Measurements from ENCODE around the gene NEUROG2. TPM values are rescaled to one million over a fixed set of nuclear protein-coding genes. Genes with fewer than 3 reads are reported as not detected.

NEUROG2 gene
- total and polyA plus RNA-seq, 2 donors (not counting 3 experiments of a cell fraction or from before 2014, with no cell fraction given), result not detected

DNA sequence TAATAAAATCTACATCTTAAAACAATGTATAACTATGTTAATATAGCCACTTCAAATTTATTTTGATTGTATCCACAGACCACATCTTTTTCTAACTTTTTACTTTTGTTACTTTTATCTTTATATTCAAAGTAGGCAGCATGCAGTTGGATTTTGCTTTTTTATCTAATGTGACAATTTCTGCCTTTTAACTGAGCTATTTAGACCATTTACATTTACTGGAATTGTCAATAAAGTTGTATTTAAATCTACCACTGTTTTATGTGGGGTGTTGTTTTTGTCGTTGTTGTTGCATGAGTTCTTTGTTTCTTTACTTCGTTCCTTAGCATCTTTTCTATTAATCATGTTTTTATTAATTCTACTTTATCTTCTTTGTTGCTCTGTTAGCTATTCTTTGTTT lies 42.0 kb downstream of the NEUROG2 start:
- no peak overlapping the region for H3K9ac ChIP-seq (replicated peaks; ENCODE audit: extremely low read depth, insufficient read depth, low read length)
- intact Hi-C loops (cut with micrococcal nuclease) (no loop called here), dilution Hi-C loops (cut with MboI; ENCODE audit: extremely low pct_ligation_motif_present, low sequenced_read_pairs) (no loop called here)
- no peak overlapping the region for H3K27ac ChIP-seq (ENCODE audit: insufficient read depth, low read depth, low read length)
- no peaks in the 10 kb centered on the region for H3K36me3 ChIP-seq (ENCODE audit: control insufficient read depth in 2 of 2, extremely low read depth in 1 of 2, insufficient read depth in 2 of 2, low read length in 2 of 2)
- ChIA-PET POLR2A (no interaction called here), CTCF (no interaction called here)
- no peaks in the 10 kb centered on the region for H3K9me1 ChIP-seq (replicated peaks; ENCODE audit: control insufficient read depth, extremely low read depth, insufficient read depth, low read length)
- no peak for FAIRE-seq
- no peak for DNase-seq (ENCODE audit: low read depth, low spot score)
- H4K20me1 ChIP-seq (replicated peaks; ENCODE audit: control insufficient read depth, extremely low read depth, insufficient read depth, low read length), result no peaks in the 10 kb centered on the region
- H3K79me2 ChIP-seq (ENCODE audit: control insufficient read depth, insufficient read depth, low read length), result no peaks in the 10 kb centered on the region
- no peak overlapping the region for H3K4me3 ChIP-seq (replicated peaks in 1 of 3; ENCODE audit: insufficient read depth in 1 of 3, low read depth in 1 of 3, low read length in 3 of 3)
- H3K4me1 ChIP-seq (ENCODE audit: control insufficient read depth, extremely low read depth, insufficient read depth, low read length), result no peaks in the 10 kb centered on the region
- no peak overlapping the region for H3K4me2 ChIP-seq (ENCODE audit: insufficient read depth, low read length)
- no peaks in the 10 kb centered on the region for H3K9me3 ChIP-seq (replicated peaks; ENCODE audit: control insufficient read depth, insufficient read depth, low read length)
- H2AFZ ChIP-seq (ENCODE audit: low read depth, low read length), result no peak overlapping the region
- H3K27me3 ChIP-seq (ENCODE audit: control insufficient read depth in 2 of 2, insufficient read depth in 2 of 2, low read length in 2 of 2), result no peaks in the 10 kb centered on the region
- TF ChIP-seq EZH2 (IDR thresholded peaks at IDR 0.05; ENCODE audit: borderline replicate concordance, low read depth, low read length, severe bottlenecking) (no peak), JUN (IDR thresholded peaks at IDR 0.05; ENCODE audit: borderline replicate concordance, insufficient read depth, insufficient read length, low read depth) (no peak), POLR2A (IDR thresholded peaks at IDR 0.05; ENCODE audit: low read depth, low read length) (no peak), MYC (IDR thresholded peaks at IDR 0.05; ENCODE audit: low read depth, low read length) (no peak), POLR2AphosphoS5 (IDR thresholded peaks at IDR 0.05; ENCODE audit: insufficient read depth, low read depth, low read length) (no peak), FOS (IDR thresholded peaks at IDR 0.05; ENCODE audit: borderline replicate concordance, insufficient read depth, low read length) (no peak)
- TF ChIP-seq, protein P1, sequence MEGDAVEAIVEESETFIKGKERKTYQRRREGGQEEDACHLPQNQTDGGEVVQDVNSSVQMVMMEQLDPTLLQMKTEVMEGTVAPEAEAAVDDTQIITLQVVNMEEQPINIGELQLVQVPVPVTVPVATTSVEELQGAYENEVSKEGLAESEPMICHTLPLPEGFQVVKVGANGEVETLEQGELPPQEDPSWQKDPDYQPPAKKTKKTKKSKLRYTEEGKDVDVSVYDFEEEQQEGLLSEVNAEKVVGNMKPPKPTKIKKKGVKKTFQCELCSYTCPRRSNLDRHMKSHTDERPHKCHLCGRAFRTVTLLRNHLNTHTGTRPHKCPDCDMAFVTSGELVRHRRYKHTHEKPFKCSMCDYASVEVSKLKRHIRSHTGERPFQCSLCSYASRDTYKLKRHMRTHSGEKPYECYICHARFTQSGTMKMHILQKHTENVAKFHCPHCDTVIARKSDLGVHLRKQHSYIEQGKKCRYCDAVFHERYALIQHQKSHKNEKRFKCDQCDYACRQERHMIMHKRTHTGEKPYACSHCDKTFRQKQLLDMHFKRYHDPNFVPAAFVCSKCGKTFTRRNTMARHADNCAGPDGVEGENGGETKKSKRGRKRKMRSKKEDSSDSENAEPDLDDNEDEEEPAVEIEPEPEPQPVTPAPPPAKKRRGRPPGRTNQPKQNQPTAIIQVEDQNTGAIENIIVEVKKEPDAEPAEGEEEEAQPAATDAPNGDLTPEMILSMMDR (IDR thresholded peaks at IDR 0.05; ENCODE audit: extremely low read depth in 1 of 2, insufficient read depth in 1 of 2, low read depth in 1 of 2, low read length in 2 of 2), result no peak
- no TSS peak for BruUV-seq (replicated peaks)

DNA sequence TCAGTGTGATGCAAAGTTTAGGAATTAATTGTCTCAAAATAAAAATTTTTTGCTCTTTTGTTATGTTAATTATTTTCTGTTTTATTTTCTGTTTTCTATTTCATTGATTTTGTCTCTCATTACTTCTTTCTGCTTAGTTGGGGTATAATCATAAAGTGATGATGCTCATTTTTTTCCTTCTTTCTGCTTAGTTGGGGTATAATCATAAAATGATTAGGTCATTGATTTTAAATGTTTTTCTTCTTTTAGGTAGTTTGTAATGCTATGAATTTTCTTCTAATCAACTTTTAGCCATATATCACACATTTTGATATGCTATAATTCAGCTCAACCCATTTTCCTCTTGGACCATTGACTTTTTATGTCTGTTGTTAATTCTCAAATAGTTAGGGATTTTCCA lies 43.7 kb downstream of the NEUROG2 start:
- dilution Hi-C loops (cut with MboI; ENCODE audit: extremely low pct_ligation_motif_present, low sequenced_read_pairs), result no loop called here
- BruUV-seq (replicated peaks), result no TSS peak
- no peaks in the 10 kb centered on the region for H4K20me1 ChIP-seq (replicated peaks; ENCODE audit: control insufficient read depth, extremely low read depth, insufficient read depth, low read length)
- no peaks in the 10 kb centered on the region for H3K4me1 ChIP-seq (ENCODE audit: control insufficient read depth, extremely low read depth, insufficient read depth, low read length)
- FAIRE-seq (no peak), DNase-seq (ENCODE audit: low read depth, low spot score) (no peak)
- intact Hi-C loops (cut with micrococcal nuclease), result no loop called here
- TF ChIP-seq EZH2 (IDR thresholded peaks at IDR 0.05; ENCODE audit: borderline replicate concordance, low read depth, low read length, severe bottlenecking) (no peak), POLR2A (IDR thresholded peaks at IDR 0.05; ENCODE audit: low read depth, low read length) (no peak), FOS (IDR thresholded peaks at IDR 0.05; ENCODE audit: borderline replicate concordance, insufficient read depth, low read length) (no peak)
- no peaks in the 10 kb centered on the region for H3K27me3 ChIP-seq (ENCODE audit: control insufficient read depth in 2 of 2, insufficient read depth in 2 of 2, low read length in 2 of 2)
- no peak overlapping the region for H3K9ac ChIP-seq (replicated peaks; ENCODE audit: extremely low read depth, insufficient read depth, low read length)
- no peak overlapping the region for H3K4me2 ChIP-seq (ENCODE audit: insufficient read depth, low read length)
- no peak overlapping the region for H2AFZ ChIP-seq (ENCODE audit: low read depth, low read length)
- no peak overlapping the region for H3K4me3 ChIP-seq (replicated peaks in 1 of 3; ENCODE audit: insufficient read depth in 1 of 3, low read depth in 1 of 3, low read length in 3 of 3)
- H3K79me2 ChIP-seq (ENCODE audit: control insufficient read depth, insufficient read depth, low read length), result no peaks in the 10 kb centered on the region
- POLR2A ChIA-PET, result no interaction called here
- H3K9me1 ChIP-seq (replicated peaks; ENCODE audit: control insufficient read depth, extremely low read depth, insufficient read depth, low read length), result no peaks in the 10 kb centered on the region
- no peak overlapping the region for H3K27ac ChIP-seq (ENCODE audit: insufficient read depth, low read depth, low read length)
- no peaks in the 10 kb centered on the region for H3K9me3 ChIP-seq (replicated peaks; ENCODE audit: control insufficient read depth, insufficient read depth, low read length)
- no peaks in the 10 kb centered on the region for H3K36me3 ChIP-seq (ENCODE audit: control insufficient read depth in 2 of 2, extremely low read depth in 1 of 2, insufficient read depth in 2 of 2, low read length in 2 of 2)
- CTCF ChIA-PET, result no interaction called here

Other genes with a start within 250 kb of the NEUROG2 start
- gene TIFA, start 230.3 kb downstream of the NEUROG2 start, total RNA-seq, result 11.9 and 13.9 TPM in 2 replicates
- 3.0 and 3.9 TPM in 2 replicates for gene TIFA, start 230.3 kb downstream of the NEUROG2 start, polyA plus RNA-seq
- 3.3 and 5.5 TPM in 2 replicates for gene ALPK1, start 218.8 kb downstream of the NEUROG2 start, total RNA-seq
- gene ALPK1, start 218.8 kb downstream of the NEUROG2 start, polyA plus RNA-seq, result 1.4 and 1.5 TPM in 2 replicates
- gene ZGRF1, start 120.7 kb upstream of the NEUROG2 start, total RNA-seq, result 14.0 and 14.4 TPM in 2 replicates
- gene ZGRF1, start 120.7 kb upstream of the NEUROG2 start, polyA plus RNA-seq, result 1.7 and 2.4 TPM in 2 replicates
- gene LARP7, start 121.0 kb upstream of the NEUROG2 start, total RNA-seq, result 30.8 and 35.1 TPM in 2 replicates
- gene LARP7, start 121.0 kb upstream of the NEUROG2 start, polyA plus RNA-seq, result 3.0 and 6.9 TPM in 2 replicates

Data from endothelial cell of umbilical vein (primary cell).